ENCODE results near the gene CEP162.
"Not testable (repeated sequence)": the region's sequence is repeated elsewhere in the genome, so short reads cannot be mapped to it uniquely, and the experiment has no call there.

The CEP162 gene

GRCh38 chr6:84189356-84189755 is 38.1 kb downstream of the CEP162 start:
- not testable (repeated sequence) for H3K9me3 ChIP-seq (ENCODE audit: insufficient read depth, low read depth, low read length); H3K4me1 ChIP-seq (ENCODE audit: insufficient read depth, low read length); H3K9ac ChIP-seq (ENCODE audit: low read depth, low read length); H3K27ac ChIP-seq (ENCODE audit: low read depth, low read length); H3K4me3 ChIP-seq (ENCODE audit: low read length); H3K27me3 ChIP-seq (ENCODE audit: insufficient read depth, low read length)
- 98% methylated on average over 9 of the region's 25 CpGs for WGBS
- peaks cover 53% of the 10 kb centered on the region for H3K36me3 ChIP-seq (ENCODE audit: insufficient read depth, low read length)

- Histone ChIP-seq H3K27me3 (ENCODE audit: insufficient read depth, low read length) (no peaks in the 10 kb centered on the region), H3K9me3 (ENCODE audit: insufficient read depth, low read depth, low read length) (no peaks in the 10 kb centered on the region), H3K27ac (ENCODE audit: low read depth, low read length) (no peak overlapping the region), H3K9ac (ENCODE audit: low read depth, low read length) (no peak overlapping the region), H3K36me3 (ENCODE audit: insufficient read depth, low read length) (peaks cover 20% of the 10 kb centered on the region), H3K4me3 (ENCODE audit: low read length) (no peak overlapping the region), H3K4me1 (ENCODE audit: insufficient read depth, low read length) (no peaks in the 10 kb centered on the region)
- WGBS, result 95% methylated on average over 1 of the region's 1 CpG
Observed at GRCh38 chr6:84183430-84183829, 44.0 kb downstream of the CEP162 start.

- Histone ChIP-seq H3K36me3 (ENCODE audit: insufficient read depth, low read length) (peaks cover 20% of the 10 kb centered on the region), H3K9ac (ENCODE audit: low read depth, low read length) (no peak overlapping the region), H3K27ac (ENCODE audit: low read depth, low read length) (no peak overlapping the region), H3K9me3 (ENCODE audit: insufficient read depth, low read depth, low read length) (no peaks in the 10 kb centered on the region), H3K4me3 (ENCODE audit: low read length) (no peak overlapping the region), H3K4me1 (ENCODE audit: insufficient read depth, low read length) (no peaks in the 10 kb centered on the region), H3K27me3 (ENCODE audit: insufficient read depth, low read length) (no peaks in the 10 kb centered on the region)
- no CpG with 5 or more reads among the region's 1 CpG for WGBS
Observed at GRCh38 chr6:84182001-84182400, 45.4 kb downstream of the CEP162 start.

- no peaks in the 10 kb centered on the region for H3K9me3 ChIP-seq (ENCODE audit: insufficient read depth, low read depth, low read length)
- H3K27me3 ChIP-seq (ENCODE audit: insufficient read depth, low read length), result no peaks in the 10 kb centered on the region
- 96% methylated on average over 4 of the region's 4 CpGs for whole genome bisulfite sequencing
- H3K4me3 ChIP-seq (ENCODE audit: low read length), result no peak overlapping the region
- H3K4me1 ChIP-seq (ENCODE audit: insufficient read depth, low read length), result no peaks in the 10 kb centered on the region
- H3K9ac ChIP-seq (ENCODE audit: low read depth, low read length), result no peak overlapping the region
- H3K27ac ChIP-seq (ENCODE audit: low read depth, low read length), result no peak overlapping the region
- H3K36me3 ChIP-seq (ENCODE audit: insufficient read depth, low read length), result peaks cover 5% of the 10 kb centered on the region; the same call in 1 of the 2 replicates
Observed at GRCh38 chr6:84177241-84177640, 50.2 kb downstream of the CEP162 start.

GRCh38 chr6:84172574-84172973 is 54.9 kb downstream of the CEP162 start:
- Histone ChIP-seq H3K4me3 (ENCODE audit: low read length) (no peak overlapping the region), H3K27me3 (ENCODE audit: insufficient read depth, low read length) (no peaks in the 10 kb centered on the region), H3K9me3 (ENCODE audit: insufficient read depth, low read depth, low read length) (no peaks in the 10 kb centered on the region), H3K4me1 (ENCODE audit: insufficient read depth, low read length) (no peaks in the 10 kb centered on the region), H3K27ac (ENCODE audit: low read depth, low read length) (no peak overlapping the region), H3K9ac (ENCODE audit: low read depth, low read length) (no peak overlapping the region), H3K36me3 (ENCODE audit: insufficient read depth, low read length) (peaks cover 25% of the 10 kb centered on the region; the same call in 1 of the 2 replicates)
- 100% methylated on average over 1 of the region's 1 CpG for WGBS

- Histone ChIP-seq H3K9me3 (ENCODE audit: insufficient read depth, low read depth, low read length) (no peaks in the 10 kb centered on the region), H3K36me3 (ENCODE audit: insufficient read depth, low read length) (peaks cover 25% of the 10 kb centered on the region; the same call in 1 of the 2 replicates), H3K9ac (ENCODE audit: low read depth, low read length) (no peak overlapping the region), H3K27ac (ENCODE audit: low read depth, low read length) (no peak overlapping the region), H3K4me1 (ENCODE audit: insufficient read depth, low read length) (no peaks in the 10 kb centered on the region), H3K27me3 (ENCODE audit: insufficient read depth, low read length) (no peaks in the 10 kb centered on the region), H3K4me3 (ENCODE audit: low read length) (no peak overlapping the region)
- WGBS, result 88% methylated on average over 2 of the region's 2 CpGs
Observed at GRCh38 chr6:84172080-84172479, 55.4 kb downstream of the CEP162 start.

- Histone ChIP-seq H3K4me1 (ENCODE audit: insufficient read depth, low read length) (no peaks in the 10 kb centered on the region), H3K9ac (ENCODE audit: low read depth, low read length) (no peak overlapping the region), H3K4me3 (ENCODE audit: low read length) (no peak overlapping the region), H3K9me3 (ENCODE audit: insufficient read depth, low read depth, low read length) (no peaks in the 10 kb centered on the region), H3K27ac (ENCODE audit: low read depth, low read length) (no peak overlapping the region), H3K36me3 (ENCODE audit: insufficient read depth, low read length) (peaks cover 21% of the 10 kb centered on the region; the same call in 1 of the 2 replicates), H3K27me3 (ENCODE audit: insufficient read depth, low read length) (no peaks in the 10 kb centered on the region)
- 100% methylated on average over 1 of the region's 1 CpG for WGBS
Observed at GRCh38 chr6:84167457-84167856, 60.0 kb downstream of the CEP162 start.

- Histone ChIP-seq H3K27ac (ENCODE audit: low read depth, low read length) (no peak overlapping the region), H3K4me1 (ENCODE audit: insufficient read depth, low read length) (no peaks in the 10 kb centered on the region), H3K36me3 (ENCODE audit: insufficient read depth, low read length) (peaks cover 26% of the 10 kb centered on the region), H3K9me3 (ENCODE audit: insufficient read depth, low read depth, low read length) (no peaks in the 10 kb centered on the region), H3K9ac (ENCODE audit: low read depth, low read length) (no peak overlapping the region), H3K27me3 (ENCODE audit: insufficient read depth, low read length) (no peaks in the 10 kb centered on the region), H3K4me3 (ENCODE audit: low read length) (no peak overlapping the region)
Observed at GRCh38 chr6:84166395-84166794, 61.0 kb downstream of the CEP162 start.

GRCh38 chr6:84164328-84164727 is 63.1 kb downstream of the CEP162 start:
- H3K36me3 ChIP-seq (ENCODE audit: insufficient read depth, low read length), result peaks cover 33% of the 10 kb centered on the region
- not testable (repeated sequence) for H3K9ac ChIP-seq (ENCODE audit: low read depth, low read length); H3K9me3 ChIP-seq (ENCODE audit: insufficient read depth, low read depth, low read length); H3K4me3 ChIP-seq (ENCODE audit: low read length); H3K4me1 ChIP-seq (ENCODE audit: insufficient read depth, low read length); H3K27me3 ChIP-seq (ENCODE audit: insufficient read depth, low read length); H3K27ac ChIP-seq (ENCODE audit: low read depth, low read length)
- 96% methylated on average over 3 of the region's 3 CpGs for WGBS

- no peak overlapping the region for H3K27ac ChIP-seq (ENCODE audit: low read depth, low read length)
- H3K4me1 ChIP-seq (ENCODE audit: insufficient read depth, low read length), result no peaks in the 10 kb centered on the region
- no peaks in the 10 kb centered on the region for H3K9me3 ChIP-seq (ENCODE audit: insufficient read depth, low read depth, low read length)
- H3K27me3 ChIP-seq (ENCODE audit: insufficient read depth, low read length), result no peaks in the 10 kb centered on the region
- 92% methylated on average over 2 of the region's 2 CpGs for WGBS
- no peak overlapping the region for H3K9ac ChIP-seq (ENCODE audit: low read depth, low read length)
- H3K4me3 ChIP-seq (ENCODE audit: low read length), result no peak overlapping the region
- H3K36me3 ChIP-seq (ENCODE audit: insufficient read depth, low read length), result peaks cover 25% of the 10 kb centered on the region
Observed at GRCh38 chr6:84161190-84161589, 66.3 kb downstream of the CEP162 start.

GRCh38 chr6:84156306-84156705 is 71.1 kb downstream of the CEP162 start:
- H3K36me3 ChIP-seq (ENCODE audit: insufficient read depth, low read length), result peaks cover 45% of the 10 kb centered on the region
- WGBS, result 96% methylated on average over 4 of the region's 4 CpGs
- H3K9ac ChIP-seq (ENCODE audit: low read depth, low read length), result no peak overlapping the region
- H3K4me1 ChIP-seq (ENCODE audit: insufficient read depth, low read length), result no peaks in the 10 kb centered on the region
- H3K27ac ChIP-seq (ENCODE audit: low read depth, low read length), result no peak overlapping the region
- H3K4me3 ChIP-seq (ENCODE audit: low read length), result no peak overlapping the region
- H3K9me3 ChIP-seq (ENCODE audit: insufficient read depth, low read depth, low read length), result no peaks in the 10 kb centered on the region
- no peaks in the 10 kb centered on the region for H3K27me3 ChIP-seq (ENCODE audit: insufficient read depth, low read length)

- Histone ChIP-seq H3K9me3 (ENCODE audit: insufficient read depth, low read depth, low read length) (no peaks in the 10 kb centered on the region), H3K4me1 (ENCODE audit: insufficient read depth, low read length) (no peaks in the 10 kb centered on the region), H3K36me3 (ENCODE audit: insufficient read depth, low read length) (peaks cover 31% of the 10 kb centered on the region), H3K27ac (ENCODE audit: low read depth, low read length) (no peak overlapping the region), H3K4me3 (ENCODE audit: low read length) (no peak overlapping the region), H3K27me3 (ENCODE audit: insufficient read depth, low read length) (no peaks in the 10 kb centered on the region), H3K9ac (ENCODE audit: low read depth, low read length) (no peak overlapping the region)
- WGBS, result 90% methylated on average over 1 of the region's 1 CpG
Observed at GRCh38 chr6:84151669-84152068, 75.8 kb downstream of the CEP162 start.
